ENCODE measurements around the gene HEMGN. TPM values are rescaled to one million over a fixed set of nuclear protein-coding genes. Genes with fewer than 3 reads are reported as not detected.

HEMGN gene
- total RNA-seq, 3 donors from 2014 or later (not counting 1 experiment from before 2014, with no cell fraction given): 0.47 to 0.75 (median 0.75) TPM

DNA sequence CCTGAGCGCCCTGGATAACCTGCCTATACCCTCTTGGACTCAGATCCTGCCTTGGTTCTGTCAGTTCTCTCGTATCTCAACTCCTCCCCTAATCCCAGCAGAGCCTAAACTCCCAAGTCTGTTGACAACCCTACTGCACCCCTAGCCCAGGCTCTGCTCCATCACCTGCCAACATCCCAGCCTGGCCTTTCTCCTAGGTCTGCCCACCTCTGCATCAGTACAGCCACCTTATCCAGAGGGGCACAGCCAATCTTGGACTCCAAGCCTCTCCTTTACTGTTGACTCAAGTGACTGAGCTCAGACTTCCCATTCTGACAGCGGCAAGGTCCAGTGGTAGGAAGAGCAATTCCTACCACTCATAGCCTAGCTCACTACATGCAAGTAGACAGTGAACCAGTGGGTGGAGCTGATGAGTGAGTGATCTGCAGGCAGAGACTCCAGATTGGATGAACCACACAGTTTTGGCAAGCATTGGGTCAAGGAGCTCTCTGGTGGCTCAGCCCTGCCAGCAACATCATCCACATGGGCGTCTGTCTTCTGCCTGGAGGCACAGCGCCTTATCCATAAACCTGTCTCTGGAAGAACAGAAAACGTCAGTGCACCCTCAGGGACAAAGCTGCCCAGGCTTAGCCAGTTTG, 42.2 kb downstream of the HEMGN start:
- Histone ChIP-seq H3K27ac (ENCODE audit: low read length) (no peak overlapping the region), H3K9me3 (ENCODE audit: control insufficient read depth, insufficient read depth, low read length) (no peaks in the 10 kb centered on the region), H3K36me3 (ENCODE audit: control insufficient read depth, insufficient read depth, low read length) (peaks cover 4% of the 10 kb centered on the region), H3K27me3 (ENCODE audit: control insufficient read depth, insufficient read depth, low read length) (no peaks in the 10 kb centered on the region), H3K4me3 (ENCODE audit: low read length) (no peak overlapping the region), H3K4me1 (ENCODE audit: control insufficient read depth, insufficient read depth, low read length) (no peaks in the 10 kb centered on the region)
- Mint-ChIP-seq H3K27me3 (ENCODE audit: low read depth in 2 of 2) (no peaks in the 10 kb centered on the region), H3K4me3 (no peak overlapping the region), H3K4me1 (peaks cover 1 to 2% of the 10 kb centered on the region in 2 donors), H3K36me3 (no peaks in the 10 kb centered on the region), H3K9me3 (no peaks in the 10 kb centered on the region), H3K27ac (no peak overlapping the region)
- intact Hi-C loops (cut with micrococcal nuclease): no loop called here
- TF ChIP-seq, protein P1, sequence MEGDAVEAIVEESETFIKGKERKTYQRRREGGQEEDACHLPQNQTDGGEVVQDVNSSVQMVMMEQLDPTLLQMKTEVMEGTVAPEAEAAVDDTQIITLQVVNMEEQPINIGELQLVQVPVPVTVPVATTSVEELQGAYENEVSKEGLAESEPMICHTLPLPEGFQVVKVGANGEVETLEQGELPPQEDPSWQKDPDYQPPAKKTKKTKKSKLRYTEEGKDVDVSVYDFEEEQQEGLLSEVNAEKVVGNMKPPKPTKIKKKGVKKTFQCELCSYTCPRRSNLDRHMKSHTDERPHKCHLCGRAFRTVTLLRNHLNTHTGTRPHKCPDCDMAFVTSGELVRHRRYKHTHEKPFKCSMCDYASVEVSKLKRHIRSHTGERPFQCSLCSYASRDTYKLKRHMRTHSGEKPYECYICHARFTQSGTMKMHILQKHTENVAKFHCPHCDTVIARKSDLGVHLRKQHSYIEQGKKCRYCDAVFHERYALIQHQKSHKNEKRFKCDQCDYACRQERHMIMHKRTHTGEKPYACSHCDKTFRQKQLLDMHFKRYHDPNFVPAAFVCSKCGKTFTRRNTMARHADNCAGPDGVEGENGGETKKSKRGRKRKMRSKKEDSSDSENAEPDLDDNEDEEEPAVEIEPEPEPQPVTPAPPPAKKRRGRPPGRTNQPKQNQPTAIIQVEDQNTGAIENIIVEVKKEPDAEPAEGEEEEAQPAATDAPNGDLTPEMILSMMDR (IDR thresholded peaks at IDR 0.05): no peak
- WGBS (ENCODE audit: insufficient coverage): 97% methylated on average over 6 of the region's 6 CpGs
- DNase-seq (peak in 1 of 2 donors; percentile 33), ATAC-seq (peak in 1 of 3 donors; percentile 40)

DNA sequence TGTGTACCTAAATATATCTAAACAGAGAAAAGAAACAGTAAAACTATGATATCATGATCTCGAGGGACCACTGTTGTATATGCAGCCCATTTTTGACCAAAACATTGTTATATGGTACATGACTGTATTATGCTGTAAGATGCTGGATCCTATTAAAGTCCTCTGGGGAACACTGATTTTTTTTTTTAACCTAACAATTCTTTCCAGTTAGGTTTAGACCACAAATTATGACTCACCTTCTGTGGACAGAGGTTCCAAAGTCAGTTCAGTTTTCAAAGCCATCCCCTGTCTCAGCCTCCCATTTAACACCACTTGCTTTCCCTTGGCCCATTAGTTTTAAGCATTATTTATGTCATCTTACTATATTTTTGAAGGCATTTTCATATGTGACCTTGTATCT, 42.8 kb downstream of the HEMGN start:
- no peaks in the 10 kb centered on the region for H3K36me3 Mint-ChIP-seq
- H3K9me3 Mint-ChIP-seq: no peaks in the 10 kb centered on the region
- Histone ChIP-seq H3K4me3 (ENCODE audit: low read length) (no peak overlapping the region), H3K9me3 (ENCODE audit: control insufficient read depth, insufficient read depth, low read length) (no peaks in the 10 kb centered on the region), H3K4me1 (ENCODE audit: control insufficient read depth, insufficient read depth, low read length) (no peaks in the 10 kb centered on the region), H3K27me3 (ENCODE audit: control insufficient read depth, insufficient read depth, low read length) (no peaks in the 10 kb centered on the region), H3K36me3 (ENCODE audit: control insufficient read depth, insufficient read depth, low read length) (peaks cover 4% of the 10 kb centered on the region), H3K27ac (ENCODE audit: low read length) (no peak overlapping the region)
- no peak overlapping the region for H3K27ac Mint-ChIP-seq
- H3K27me3 Mint-ChIP-seq (ENCODE audit: low read depth in 2 of 2): no peaks in the 10 kb centered on the region
- ATAC-seq (no peak), DNase-seq (no peak)
- WGBS (ENCODE audit: insufficient coverage): 100% methylated on average over 1 of the region's 1 CpG
- H3K4me3 Mint-ChIP-seq: no peak overlapping the region
- H3K4me1 Mint-ChIP-seq: no peaks in the 10 kb centered on the region
- intact Hi-C loops (cut with micrococcal nuclease): no loop called here
- TF ChIP-seq, protein P1 (IDR thresholded peaks at IDR 0.05): no peak

DNA sequence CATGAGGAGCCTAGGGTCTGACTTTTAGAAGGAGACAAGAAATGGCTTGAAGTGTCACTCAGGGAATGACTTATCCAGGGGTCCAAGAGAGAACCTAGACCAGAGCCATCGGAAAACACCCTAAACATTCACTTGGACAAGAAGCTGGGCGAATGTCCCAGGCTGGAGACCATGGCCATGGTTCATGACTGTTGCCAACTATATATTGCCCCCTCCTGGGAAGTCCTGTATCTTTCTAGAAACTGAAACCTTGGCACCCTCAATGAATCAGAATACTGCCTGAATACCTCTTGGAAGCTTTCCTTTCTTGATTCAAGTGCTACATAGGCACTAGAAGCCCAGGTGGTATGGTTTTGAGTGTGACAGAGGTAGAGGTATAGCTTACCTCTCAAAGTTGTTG, 45.6 kb downstream of the HEMGN start:
- no peaks in the 10 kb centered on the region for H3K9me3 Mint-ChIP-seq
- no peaks in the 10 kb centered on the region for H3K4me1 Mint-ChIP-seq
- peaks cover 2% of the 10 kb centered on the region for H3K36me3 ChIP-seq (ENCODE audit: control insufficient read depth, insufficient read depth, low read length)
- no peak overlapping the region for H3K27ac Mint-ChIP-seq
- no peaks in the 10 kb centered on the region for H3K27me3 ChIP-seq (ENCODE audit: control insufficient read depth, insufficient read depth, low read length)
- H3K27me3 Mint-ChIP-seq (ENCODE audit: low read depth in 2 of 2): no peaks in the 10 kb centered on the region
- 82% methylated on average over 2 of the region's 2 CpGs for WGBS (ENCODE audit: insufficient coverage)
- TF ChIP-seq, protein P1 (IDR thresholded peaks at IDR 0.05): no peak
- H3K4me3 Mint-ChIP-seq: no peak overlapping the region
- no peak overlapping the region for H3K4me3 ChIP-seq (ENCODE audit: low read length)
- no peaks in the 10 kb centered on the region for H3K36me3 Mint-ChIP-seq
- no peaks in the 10 kb centered on the region for H3K9me3 ChIP-seq (ENCODE audit: control insufficient read depth, insufficient read depth, low read length)
- H3K27ac ChIP-seq (ENCODE audit: low read length): no peak overlapping the region
- no peak for ATAC-seq
- DNase-seq: no peak
- H3K4me1 ChIP-seq (ENCODE audit: control insufficient read depth, insufficient read depth, low read length): no peaks in the 10 kb centered on the region
- intact Hi-C loops (cut with micrococcal nuclease): no loop called here

DNA sequence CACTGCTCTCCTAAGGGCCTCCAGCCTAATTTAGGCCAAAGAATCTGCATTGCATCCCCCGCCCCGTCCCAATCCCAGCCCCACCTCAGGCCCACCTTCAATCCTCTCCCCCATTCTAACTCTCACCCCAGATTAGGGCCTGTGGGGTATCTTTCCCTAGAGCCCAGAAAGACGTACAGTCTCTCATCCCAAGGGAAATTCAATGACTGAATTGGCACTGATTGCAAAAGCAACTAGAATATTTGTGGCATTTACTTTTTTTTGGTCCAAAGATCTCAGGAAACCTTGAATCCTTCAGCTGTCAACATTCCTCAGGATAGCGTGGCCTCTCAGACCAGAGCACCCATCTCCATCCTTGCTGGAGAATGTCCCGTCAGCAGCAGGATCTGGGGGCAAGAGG, 46.2 kb downstream of the HEMGN start:
- H3K36me3 ChIP-seq (ENCODE audit: control insufficient read depth, insufficient read depth, low read length): peaks cover 2% of the 10 kb centered on the region
- ATAC-seq (no peak), DNase-seq (no peak)
- H3K9me3 Mint-ChIP-seq: no peaks in the 10 kb centered on the region
- H3K27me3 Mint-ChIP-seq (ENCODE audit: low read depth in 2 of 2): no peaks in the 10 kb centered on the region
- H3K4me3 ChIP-seq (ENCODE audit: low read length): no peak overlapping the region
- no peak overlapping the region for H3K27ac Mint-ChIP-seq
- no peaks in the 10 kb centered on the region for H3K27me3 ChIP-seq (ENCODE audit: control insufficient read depth, insufficient read depth, low read length)
- H3K27ac ChIP-seq (ENCODE audit: low read length): no peak overlapping the region
- TF ChIP-seq, protein P1 (IDR thresholded peaks at IDR 0.05): no peak
- no peaks in the 10 kb centered on the region for H3K9me3 ChIP-seq (ENCODE audit: control insufficient read depth, insufficient read depth, low read length)
- H3K4me1 ChIP-seq (ENCODE audit: control insufficient read depth, insufficient read depth, low read length): no peaks in the 10 kb centered on the region
- H3K4me3 Mint-ChIP-seq: no peak overlapping the region
- H3K4me1 Mint-ChIP-seq: no peaks in the 10 kb centered on the region
- H3K36me3 Mint-ChIP-seq: no peaks in the 10 kb centered on the region
- 93% methylated on average over 5 of the region's 5 CpGs for WGBS (ENCODE audit: insufficient coverage)
- intact Hi-C loops (cut with micrococcal nuclease): no loop called here
